AG08395 (cell line): ENCODE data around the gene LDB2.
"Not testable (repeated sequence)": the region's sequence is repeated elsewhere in the genome, so short reads cannot be mapped to it uniquely, and the experiment has no call there.

Experiments used
- DNase-seq: peaks from one replicate; pipeline ENCODE4 v3.0.0; 2012; ENCODE audit warnings: mixed read lengths, low spot score

The LDB2 gene

GRCh38 chr4:16646459-16646858, 252.0 kb downstream of the LDB2 start:
- DNase-seq, result no peak

GRCh38 chr4:16643893-16644292, 254.6 kb downstream of the LDB2 start:
- DNase-seq, result no peak

GRCh38 chr4:16642897-16643296, 255.5 kb downstream of the LDB2 start:
- DNase-seq, result no peak

- peak; percentile 61 for DNase-seq
Measured at GRCh38 chr4:16641971-16642370, 256.5 kb downstream of the LDB2 start.

GRCh38 chr4:16636912-16637630, 261.4 kb downstream of the LDB2 start:
- no peak for DNase-seq

DNA sequence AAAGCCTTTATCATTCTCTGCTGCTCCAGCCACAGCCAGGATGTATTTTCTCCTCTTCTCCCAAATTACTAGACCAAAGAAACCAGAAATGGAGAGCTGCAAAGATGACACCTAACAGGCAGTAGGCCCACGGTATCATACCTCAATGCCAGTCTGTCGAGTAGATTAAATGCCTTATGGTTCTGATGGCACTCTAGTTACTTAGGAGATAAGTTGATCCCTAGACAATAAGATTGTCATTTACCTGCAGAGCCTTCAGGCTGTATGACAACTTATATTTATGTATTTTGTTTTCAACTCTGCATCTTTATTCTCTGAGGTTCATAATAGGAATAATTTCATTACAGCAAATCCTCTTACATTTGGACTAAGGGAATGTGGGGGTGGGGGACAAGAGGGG, 262.1 kb downstream of the LDB2 start:
- DNase-seq, result no peak

- not testable (repeated sequence) for DNase-seq
Measured at GRCh38 chr4:16629274-16629673, 269.2 kb downstream of the LDB2 start.

- DNase-seq, result not testable (repeated sequence)
Measured at GRCh38 chr4:16628835-16629234, 269.6 kb downstream of the LDB2 start.

DNA sequence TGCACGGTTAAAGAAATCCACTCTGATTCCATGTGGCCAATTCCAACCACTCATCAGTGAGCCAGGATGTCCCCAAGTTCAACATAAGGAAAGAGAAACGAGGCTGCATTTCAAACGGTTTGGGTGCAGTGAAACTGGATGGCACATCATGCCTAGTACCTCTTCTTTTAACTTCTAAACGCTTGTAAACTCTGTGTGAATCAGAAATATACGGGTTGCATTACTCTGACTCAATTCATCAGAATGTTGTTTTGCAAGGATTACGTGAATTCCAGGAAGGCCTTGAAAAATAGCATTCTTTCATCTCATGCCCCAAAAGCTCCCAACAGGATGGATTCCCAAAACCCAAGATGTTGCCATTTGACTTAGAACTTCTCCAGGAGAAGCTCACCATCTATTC, 270.4 kb downstream of the LDB2 start:
- peak; percentile 89 for DNase-seq

DNA sequence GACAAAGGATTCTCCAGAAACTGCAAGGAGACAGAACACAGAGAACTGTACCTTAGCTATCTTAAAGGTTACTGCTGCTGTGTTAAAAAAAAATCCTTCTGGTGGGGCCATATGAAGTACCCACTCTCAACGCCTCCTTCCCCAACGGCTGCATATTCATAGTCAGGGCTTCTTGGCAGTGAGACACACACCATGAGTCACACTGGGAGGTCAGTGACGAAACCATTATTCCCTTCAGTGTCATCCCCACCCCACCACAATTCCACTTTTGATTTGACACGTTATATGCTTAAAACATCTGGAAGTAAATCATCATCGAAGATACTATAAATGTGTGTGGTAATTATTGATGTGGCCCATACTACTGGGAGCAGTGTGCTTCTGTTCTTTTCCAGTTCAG, 271.5 kb downstream of the LDB2 start:
- DNase-seq, result peak; percentile 95

DNA sequence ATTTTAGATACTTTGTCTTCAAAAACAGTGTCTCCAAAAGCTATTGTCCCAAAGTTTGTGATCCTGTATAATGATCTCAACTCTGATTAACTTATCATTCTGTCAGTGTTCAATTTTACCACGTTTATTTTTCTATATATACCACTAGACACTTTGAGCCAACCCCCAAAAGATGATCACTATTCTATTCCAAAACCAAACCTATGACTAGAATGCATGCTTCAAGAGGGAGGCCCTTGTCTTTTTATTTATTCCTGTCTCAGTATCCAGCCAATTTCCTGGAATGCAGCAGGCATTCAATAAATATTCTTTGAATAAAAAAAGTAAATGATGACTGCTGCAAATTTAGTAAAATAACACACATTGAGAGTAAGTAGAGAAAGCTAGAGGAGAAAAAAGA, 275.6 kb downstream of the LDB2 start:
- DNase-seq, result no peak

DNA sequence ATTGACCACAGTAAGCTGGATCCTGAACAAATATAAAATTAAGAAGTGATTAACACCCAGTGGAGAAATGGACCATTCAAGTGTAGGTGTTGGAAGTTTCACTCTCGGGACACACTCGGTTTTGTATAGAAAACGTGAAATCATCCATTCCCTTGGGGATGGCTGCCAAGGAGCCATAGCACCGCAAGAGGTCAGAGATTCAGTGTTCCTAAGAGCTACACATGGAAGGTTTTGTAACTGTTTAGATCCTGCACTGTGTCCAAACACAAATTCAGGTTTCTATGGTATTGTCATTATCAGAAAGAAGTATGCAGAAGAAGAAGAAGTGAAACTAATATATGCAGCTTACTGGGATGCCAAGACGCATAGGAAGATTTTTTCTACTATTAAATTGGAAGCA, 281.0 kb downstream of the LDB2 start:
- DNase-seq, result peak; percentile 43

DNA sequence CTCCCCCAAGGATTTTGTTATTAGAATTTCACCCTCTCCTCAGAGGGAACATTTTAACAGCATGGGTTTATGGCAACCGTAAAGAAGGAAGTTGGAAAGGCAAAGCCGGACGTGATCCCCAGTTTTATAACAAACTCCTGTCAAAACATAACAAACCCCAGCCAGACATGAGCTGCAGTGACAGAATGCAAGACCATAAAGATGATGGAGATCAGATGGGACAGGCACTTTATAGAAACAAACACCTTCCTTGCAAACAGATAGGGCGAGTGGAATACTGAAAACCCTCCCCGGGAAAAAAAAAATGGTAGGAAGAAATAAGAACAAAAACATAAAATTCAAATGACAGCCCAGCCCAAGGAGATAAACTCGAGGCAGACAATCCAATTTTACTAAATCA, 281.4 kb downstream of the LDB2 start:
- DNase-seq, result no peak

GRCh38 chr4:16609170-16609758, 289.2 kb downstream of the LDB2 start:
- DNase-seq, result no peak

DNA sequence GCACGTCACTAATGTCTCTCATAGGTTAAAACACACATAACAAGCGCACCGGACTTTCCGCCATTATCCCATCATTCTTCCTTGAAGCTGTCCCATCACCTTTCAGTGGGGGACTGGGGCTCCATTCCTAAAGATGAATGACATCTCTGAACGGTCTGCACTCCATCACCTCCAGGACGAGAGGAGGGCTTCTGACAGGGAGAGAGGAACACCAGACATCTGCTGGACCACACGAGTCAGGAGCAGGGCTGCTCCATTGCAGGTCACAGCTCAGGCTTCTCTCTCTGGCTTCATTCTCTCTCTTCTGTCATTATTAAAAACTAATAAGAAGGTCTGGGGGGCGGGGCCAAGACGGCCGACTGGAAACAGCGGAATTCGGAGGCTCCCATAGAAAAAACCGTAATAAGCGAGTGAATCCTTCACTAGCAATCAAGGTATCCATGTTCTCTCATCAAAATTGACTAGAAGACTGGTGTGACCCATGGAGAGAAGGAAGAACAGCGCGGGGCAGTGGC, 289.8 kb downstream of the LDB2 start:
- no peak for DNase-seq

- peak; percentile 25 for DNase-seq
Measured at GRCh38 chr4:16608123-16608522, 290.3 kb downstream of the LDB2 start.

- no peak for DNase-seq
Measured at GRCh38 chr4:16607241-16608066, 291.0 kb downstream of the LDB2 start.

GRCh38 chr4:16606691-16607090, 291.8 kb downstream of the LDB2 start:
- DNase-seq, result no peak

DNA sequence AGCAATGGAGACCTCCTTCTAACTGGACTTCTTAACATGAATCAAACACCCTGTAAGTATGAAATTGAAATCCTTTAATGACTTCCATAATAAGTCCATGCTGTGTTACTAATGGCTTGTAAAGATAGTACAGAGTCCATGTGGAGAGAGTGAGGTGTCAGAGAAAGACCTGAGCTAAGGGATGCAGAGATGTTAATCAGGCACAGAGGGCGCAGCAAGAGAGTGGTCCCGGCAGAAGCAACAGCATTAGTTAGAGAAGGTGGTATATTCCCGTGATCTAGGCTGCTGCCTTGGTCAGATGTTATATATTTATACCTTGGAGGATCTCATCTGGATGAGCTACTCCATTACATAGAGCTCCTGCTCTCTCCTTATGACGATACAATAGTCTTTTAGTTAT, 295.3 kb downstream of the LDB2 start:
- no peak for DNase-seq

DNA sequence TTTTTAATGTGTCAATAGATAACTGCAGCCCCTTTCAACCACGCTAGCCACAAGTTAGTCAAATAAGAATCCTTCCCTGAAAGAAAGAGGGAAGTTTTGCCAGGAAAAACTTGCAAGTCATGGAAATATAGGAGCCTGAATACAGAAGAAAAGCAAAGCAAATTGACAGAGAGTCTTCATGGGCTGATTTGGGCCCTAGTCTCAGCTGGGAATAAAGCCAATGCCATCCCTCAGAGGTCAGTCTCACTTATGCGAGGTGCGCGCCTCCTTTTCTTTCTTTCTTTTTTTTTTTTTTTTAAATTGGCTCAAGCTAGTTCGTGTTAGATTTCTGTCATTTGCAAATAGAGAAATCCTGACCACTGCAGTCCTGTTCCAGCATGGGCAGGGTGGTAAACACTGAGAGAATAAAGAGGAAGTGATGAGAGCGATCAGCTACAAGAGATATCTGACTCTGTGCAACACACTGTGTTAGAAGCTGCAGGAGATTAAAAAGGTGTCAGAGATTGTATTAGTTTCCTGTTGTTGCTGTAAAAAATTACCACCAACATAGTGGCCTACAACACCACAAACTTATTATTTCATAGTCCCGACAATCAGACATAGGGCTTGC, 299.7 kb downstream of the LDB2 start:
- DNase-seq, result no peak

DNA sequence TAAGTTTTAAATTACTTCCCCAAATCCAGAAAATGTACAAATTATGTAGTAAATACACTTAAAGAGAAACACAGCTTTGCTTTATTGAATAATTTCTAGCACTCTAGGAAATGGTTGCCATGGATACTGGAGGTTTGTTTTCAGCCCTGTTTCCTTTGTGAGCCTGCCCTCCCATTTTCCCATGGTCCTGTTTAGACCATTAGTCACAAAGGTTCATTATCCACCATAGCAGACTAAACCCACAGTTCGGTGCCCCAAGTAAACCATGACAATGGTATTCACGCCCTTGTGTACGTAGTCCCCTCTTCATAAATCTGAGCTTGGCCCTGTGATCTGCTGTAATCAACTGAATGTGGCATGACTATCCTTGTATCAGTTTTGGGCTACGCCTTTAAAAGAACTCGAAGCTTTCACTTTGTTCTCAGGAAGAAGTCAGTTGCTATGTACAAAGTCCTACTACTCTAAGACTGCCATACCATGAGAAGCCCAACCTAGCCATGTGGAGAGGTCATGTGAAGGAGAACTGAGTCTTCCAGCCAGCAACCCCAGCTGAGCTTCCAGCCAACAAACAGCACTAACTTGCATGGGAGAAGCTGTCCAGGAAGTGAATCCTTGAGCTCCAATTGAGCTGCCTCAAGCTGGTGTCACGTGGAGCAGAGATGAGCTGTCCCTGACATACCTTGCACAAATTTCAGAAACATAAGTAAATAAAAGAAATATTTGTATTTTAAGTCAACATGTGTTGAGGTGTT, 300.4 kb downstream of the LDB2 start:
- peak; percentile 20 for DNase-seq

- no peak for DNase-seq
Measured at GRCh38 chr4:16597443-16597842, 301.0 kb downstream of the LDB2 start.
